HepG2 (cell line): ENCODE data around the gene SMPD3. TPM values are rescaled to one million over a fixed set of nuclear protein-coding genes. Genes with fewer than 3 reads are reported as not detected.

Source experiments
- ATAC-seq: fragments of 200-7000 bp; cut with Tn5 transposase; 3 replicates; pipeline ENCODE4 v1.9.1; 2020; ENCODE audit warnings: mild to moderate bottlenecking, moderate library complexity
- BruUV-seq: library from RNA; stranded (reverse); fragments of 400-500 nt; replicated peaks from 2 replicates; lab custom pipeline; 2021; lab: Mats Ljungman, UMichigan
- CTCF ChIA-PET: fragments of 300-600 bp; formaldehyde crosslinking; extraction: SDS; loops from one replicate; lab custom pipeline; 2021; ENCODE audit warnings: low total read pairs, inconsistent platforms, low intra/inter-chr PET ratio; lab: Yijun Ruan, JAX
- POLR2A ChIA-PET: fragments of 350-600 bp; sonication (Branson Sonifier 250); formaldehyde crosslinking; loops from one replicate; lab custom pipeline; 2020; ENCODE audit warnings: antibody characterized with exemption, inconsistent platforms; lab: Yijun Ruan, JAX
- DNase-seq: peaks from one replicate; pipeline ENCODE4 v3.0.0-alpha.2; 2015; ENCODE audit warnings: low spot score
- FAIRE-seq: peaks from 3 replicates; lab custom pipeline; 2011; peaks lifted over from hg19 to GRCh38; lab: Jason Lieb, UNC
- H2AFZ ChIP-seq: one replicate; pipeline ENCODE4 v1.6.1; 2011; ENCODE audit warnings: low read length, inconsistent platforms
- H3K27ac ChIP-seq: fragments of 300-600 bp; 3 replicates; pipeline ENCODE4 v1.8.0; 2011; ENCODE audit warnings: mixed run types, mild to moderate bottlenecking, mixed read lengths, low read length, inconsistent platforms; ENCODE audit not compliant: insufficient read depth; ENCODE audit errors: extremely low read length
- H3K27me3 ChIP-seq, 2 experiments: fragments of 200-600 bp in 1 of 2; 2 replicates in 1 of 2; 3 replicates in 1 of 2; pipeline versions ENCODE4 v1.6.0 to v1.8.0; 2011; ENCODE audit warnings: low read length in 2 of 2, mild to moderate bottlenecking in 2 of 2, moderate library complexity in 2 of 2, inconsistent platforms in 1 of 2; ENCODE audit not compliant: insufficient read depth in 2 of 2, control insufficient read depth in 1 of 2
- H3K36me3 ChIP-seq, 2 experiments: fragments of 200-600 bp in 1 of 2; replicated peaks in 1 of 2; 2 replicates in 1 of 2; 3 replicates in 1 of 2; pipeline versions ENCODE4 v1.5.1 to v1.8.0; 2011; ENCODE audit warnings: low read length in 2 of 2, inconsistent platforms in 1 of 2; ENCODE audit not compliant: insufficient read depth in 2 of 2, control insufficient read depth in 1 of 2
- H3K4me1 ChIP-seq: 2 replicates; pipeline ENCODE4 v1.5.1; 2012; ENCODE audit warnings: low read length, inconsistent platforms; ENCODE audit not compliant: insufficient read depth
- H3K4me2 ChIP-seq: 2 replicates; pipeline ENCODE4 v1.6.0; 2011; ENCODE audit warnings: low read depth, low read length, inconsistent platforms
- H3K4me3 ChIP-seq, 3 experiments: fragments of 200-600 bp in 1 of 3; sonication (generic), shearing (Covaris generic) in 1 of 3; replicated peaks in 1 of 3; 2 replicates each; pipeline ENCODE4 v1.5.1; 2011 to 2016; ENCODE audit warnings: low read length in 3 of 3, inconsistent platforms in 2 of 3, low read depth in 2 of 3, mild to moderate bottlenecking in 2 of 3, control low read depth in 1 of 3, mixed read lengths in 1 of 3; ENCODE audit not compliant: insufficient read depth in 1 of 3
- H3K79me2 ChIP-seq: one replicate; pipeline ENCODE4 v1.6.1; 2011; ENCODE audit warnings: low read length, inconsistent platforms; ENCODE audit not compliant: insufficient read depth
- H3K9ac ChIP-seq: 2 replicates; pipeline ENCODE4 v1.6.0; 2011; ENCODE audit warnings: mild to moderate bottlenecking, low read depth, low read length, inconsistent platforms; ENCODE audit not compliant: insufficient read depth
- H3K9me3 ChIP-seq: 2 replicates; pipeline ENCODE4 v1.5.1; 2012; ENCODE audit warnings: mild to moderate bottlenecking, low read length
- H4K20me1 ChIP-seq: 2 replicates; pipeline ENCODE4 v1.6.0; 2011; ENCODE audit warnings: inconsistent platforms, mild to moderate bottlenecking, low read length, moderate library complexity; ENCODE audit not compliant: insufficient read depth
- GATA4 ChIP-seq: sonication (generic); IDR thresholded peaks from 2 replicates; pipeline ENCODE4 v1.6.1; 2016; ENCODE audit warnings: antibody characterized with exemption, low read depth, borderline replicate concordance
- GLI4 ChIP-seq: sonication (generic); formaldehyde crosslinking; IDR thresholded peaks from 2 replicates; pipeline ENCODE4 v1.5.1; 2020; ENCODE audit warnings: missing genetic modification reagents, mild to moderate bottlenecking, moderate library complexity, borderline replicate concordance
- MED1 ChIP-seq: sonication (generic); formaldehyde crosslinking; IDR thresholded peaks from 2 replicates; pipeline ENCODE4 v1.4.0; 2020; ENCODE audit warnings: missing genetic modification reagents
- PTBP1 ChIP-seq: fragments of 200-400 bp; formaldehyde crosslinking; IDR thresholded peaks from 2 replicates; pipeline ENCODE4 v1.6.1; 2018; ENCODE audit warnings: low read length, low read depth; ENCODE audit not compliant: poor library complexity, severe bottlenecking
- ZNF253 ChIP-seq: sonication (generic); formaldehyde crosslinking; IDR thresholded peaks from 2 replicates; pipeline ENCODE4 v1.8.0; 2022; ENCODE audit warnings: mild to moderate bottlenecking, missing genetic modification reagents, borderline replicate concordance
- WGBS: methylation state at CpG from one replicate; pipeline ENCODE4 v1.1.6; 2017; ENCODE audit warnings: low lambda C conversion rate; 5-methylcytosine and 5-hydroxymethylcytosine counted together
- in situ Hi-C: cut with HindIII; loops from 2 replicates; pipeline ENCODE4 v1.10.0; 2017; ENCODE audit warnings: low pct_unique_long_range_greater_than_20kb; ENCODE audit not compliant: extremely low pct_ligation_motif_present
- intact Hi-C: fragments of 100-400 bp; cut with micrococcal nuclease; formaldehyde crosslinking; loops from one replicate; pipeline ENCODE4 v1.10.0; 2022; ENCODE audit not compliant: unreplicated experiment
- polyA plus RNA-seq, 8 experiments: library from polyadenylated mRNA; depleted of rRNA in 3 of 8; stranded (reverse) in 7 of 8; unstranded in 1 of 8; fragments of >200 nt; fragmentation: Illumina TruSeq in 4 of 8; extraction: Trizol in 4 of 8; gene quantifications; 2 replicates each; pipeline versions ENCODE4 v1.2.1 to v1.2.3, GENCODE V29; 2011 to 2016; ENCODE audit warnings: low read depth in 4 of 8, missing spikeins in 1 of 8, mixed read lengths in 1 of 8; ENCODE audit not compliant: insufficient read depth in 1 of 8
- total RNA-seq, 5 experiments: library from RNA; depleted of rRNA; stranded (reverse); fragments of >200 nt; fragmentation: Illumina TruSeq; extraction: Trizol; gene quantifications; 2 replicates each; pipeline ENCODE4 v1.2.3, GENCODE V29; 2016; ENCODE audit warnings: low read depth in 1 of 5
- TF ChIP-seq, protein P1 (sequence below): sonication (generic); formaldehyde crosslinking; IDR thresholded peaks from 2 replicates; pipeline ENCODE4 v1.4.0; 2020; ENCODE audit warnings: missing genetic modification reagents
- TF ChIP-seq, protein P2 (sequence below): sonication (generic); formaldehyde crosslinking; IDR thresholded peaks from 2 replicates; pipeline ENCODE4 v1.4.0; 2020; ENCODE audit warnings: mild to moderate bottlenecking, missing genetic modification reagents

SMPD3 gene
- total and polyA plus RNA-seq, 2 of the 13 experiments (the other 11 are each of a cell fraction or from before 2014, with no cell fraction given), result 0.07 to 0.32 TPM

DNA sequence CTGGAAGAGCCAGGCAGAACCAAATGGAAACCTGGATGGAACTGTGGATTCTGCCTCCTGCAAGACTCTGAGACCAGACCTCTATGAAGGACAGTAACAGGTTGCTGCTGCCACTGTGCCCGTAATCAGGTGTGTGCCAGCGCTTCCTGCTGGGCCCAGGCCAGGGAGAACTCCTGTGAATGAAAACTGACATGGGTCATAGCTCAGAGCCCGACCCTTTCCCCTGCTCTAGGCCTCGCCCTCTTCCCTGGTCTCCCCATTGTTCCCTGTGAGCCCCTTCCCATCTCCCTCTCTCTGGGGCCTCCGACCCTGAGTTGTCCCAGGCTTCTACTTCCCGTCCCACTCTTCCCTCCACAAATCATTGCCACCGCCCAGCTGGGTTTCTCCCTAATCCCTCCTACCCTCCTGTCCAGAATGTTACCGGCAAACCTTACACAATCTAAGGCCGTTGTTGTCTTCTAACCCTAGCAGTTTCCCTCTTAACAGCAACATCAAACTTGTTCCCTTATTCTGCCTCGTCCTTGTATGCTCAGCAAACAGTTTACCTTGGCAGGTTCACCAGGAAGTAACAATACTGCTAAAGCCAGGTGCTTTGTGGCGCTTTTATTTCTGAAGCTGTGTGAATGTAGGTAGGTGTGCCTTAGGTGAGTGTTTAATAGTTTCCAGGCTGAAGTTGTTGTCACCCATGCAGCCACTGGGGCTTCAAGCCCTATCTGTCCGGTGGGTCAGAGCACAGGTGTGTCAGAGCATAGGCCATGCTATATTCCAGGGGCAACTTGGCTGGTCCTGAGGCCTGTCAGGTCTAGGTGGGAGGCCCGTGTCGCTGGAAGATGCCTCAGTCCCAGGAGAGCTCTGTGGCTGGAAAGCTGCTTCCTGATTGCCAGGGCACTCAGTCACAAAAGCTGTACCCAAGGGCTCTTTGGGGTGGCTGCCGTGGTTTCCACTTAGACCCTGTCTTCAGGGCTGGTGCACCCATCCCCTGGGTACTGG, 32.0 kb downstream of the SMPD3 start:
- H3K27ac ChIP-seq, result no peak overlapping the region
- H3K4me3 ChIP-seq, result no peak overlapping the region
- in situ Hi-C loops, result no loop called here
- peaks cover 11 to 31% of the 10 kb centered on the region in 2 experiments; a peak in 4 of 5 replicates for H3K27me3 ChIP-seq
- TF ChIP-seq, protein P1, sequence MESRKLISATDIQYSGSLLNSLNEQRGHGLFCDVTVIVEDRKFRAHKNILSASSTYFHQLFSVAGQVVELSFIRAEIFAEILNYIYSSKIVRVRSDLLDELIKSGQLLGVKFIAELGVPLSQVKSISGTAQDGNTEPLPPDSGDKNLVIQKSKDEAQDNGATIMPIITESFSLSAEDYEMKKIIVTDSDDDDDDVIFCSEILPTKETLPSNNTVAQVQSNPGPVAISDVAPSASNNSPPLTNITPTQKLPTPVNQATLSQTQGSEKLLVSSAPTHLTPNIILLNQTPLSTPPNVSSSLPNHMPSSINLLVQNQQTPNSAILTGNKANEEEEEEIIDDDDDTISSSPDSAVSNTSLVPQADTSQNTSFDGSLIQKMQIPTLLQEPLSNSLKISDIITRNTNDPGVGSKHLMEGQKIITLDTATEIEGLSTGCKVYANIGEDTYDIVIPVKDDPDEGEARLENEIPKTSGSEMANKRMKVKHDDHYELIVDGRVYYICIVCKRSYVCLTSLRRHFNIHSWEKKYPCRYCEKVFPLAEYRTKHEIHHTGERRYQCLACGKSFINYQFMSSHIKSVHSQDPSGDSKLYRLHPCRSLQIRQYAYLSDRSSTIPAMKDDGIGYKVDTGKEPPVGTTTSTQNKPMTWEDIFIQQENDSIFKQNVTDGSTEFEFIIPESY (CRISPR knock-in tag), result 0 out of 2 replicates have a peak, but pooled peaks have one; percentile 4
- TF ChIP-seq MED1 (CRISPR knock-in tag), result no peak
- TF ChIP-seq, all 625 proteins: peak for 1
- ATAC-seq, result peak; percentile 37
- no peaks in the 10 kb centered on the region for H3K79me2 ChIP-seq
- no peaks in the 10 kb centered on the region for H3K36me3 ChIP-seq
- 15% methylated on average over 13 of the region's 15 CpGs for WGBS
- no peak for FAIRE-seq
- no peak overlapping the region for H2AFZ ChIP-seq
- ChIA-PET CTCF (no interaction called here), POLR2A (no interaction called here)
- no peak for DNase-seq
- H3K4me1 ChIP-seq, result no peaks in the 10 kb centered on the region; the same call in 1 of the 2 replicates
- H3K4me2 ChIP-seq, result no peak overlapping the region
- H4K20me1 ChIP-seq, result no peaks in the 10 kb centered on the region
- BruUV-seq, result no TSS peak
- H3K9me3 ChIP-seq, result no peaks in the 10 kb centered on the region
- intact Hi-C loops, result no loop called here
- no peak overlapping the region for H3K9ac ChIP-seq

DNA sequence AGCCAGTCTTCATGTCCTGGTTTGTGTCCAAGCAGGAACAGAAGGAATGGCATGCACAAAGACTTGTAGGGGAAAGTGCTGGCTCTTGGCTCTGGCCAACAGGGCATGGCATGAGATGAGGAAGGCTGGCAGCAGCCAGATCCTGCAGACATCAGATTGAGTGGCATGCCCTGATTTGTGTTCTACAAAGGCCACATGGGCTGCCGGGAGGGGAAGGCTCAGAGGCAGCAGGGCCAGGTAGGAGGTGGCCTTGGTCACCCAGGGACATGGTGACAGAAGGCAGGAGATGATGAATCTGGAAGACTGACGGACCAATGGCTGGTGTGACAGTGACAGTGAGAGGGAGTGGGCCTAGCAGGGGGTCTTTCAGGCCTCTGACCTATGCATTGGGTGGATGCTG, 33.7 kb downstream of the SMPD3 start:
- intact Hi-C loops, result no loop called here
- Histone ChIP-seq H3K4me2 (no peak overlapping the region), H3K4me3 (no peak overlapping the region), H3K9ac (no peak overlapping the region), H4K20me1 (no peaks in the 10 kb centered on the region), H3K27me3 (peaks cover 10 to 31% of the 10 kb centered on the region in 2 experiments; a peak in 4 of 5 replicates), H3K27ac (no peak overlapping the region), H3K79me2 (no peaks in the 10 kb centered on the region), H3K36me3 (no peaks in the 10 kb centered on the region), H3K4me1 (no peaks in the 10 kb centered on the region; the same call in 1 of the 2 replicates), H3K9me3 (no peaks in the 10 kb centered on the region), H2AFZ (no peak overlapping the region)
- CTCF ChIA-PET, result no interaction called here
- in situ Hi-C loops, result no loop called here
- ATAC-seq, result no peak
- POLR2A ChIA-PET, result no interaction called here
- WGBS, result 3% methylated on average over 2 of the region's 2 CpGs
- DNase-seq, result no peak
- no TSS peak for BruUV-seq
- no peak for FAIRE-seq
- TF ChIP-seq, protein P2, sequence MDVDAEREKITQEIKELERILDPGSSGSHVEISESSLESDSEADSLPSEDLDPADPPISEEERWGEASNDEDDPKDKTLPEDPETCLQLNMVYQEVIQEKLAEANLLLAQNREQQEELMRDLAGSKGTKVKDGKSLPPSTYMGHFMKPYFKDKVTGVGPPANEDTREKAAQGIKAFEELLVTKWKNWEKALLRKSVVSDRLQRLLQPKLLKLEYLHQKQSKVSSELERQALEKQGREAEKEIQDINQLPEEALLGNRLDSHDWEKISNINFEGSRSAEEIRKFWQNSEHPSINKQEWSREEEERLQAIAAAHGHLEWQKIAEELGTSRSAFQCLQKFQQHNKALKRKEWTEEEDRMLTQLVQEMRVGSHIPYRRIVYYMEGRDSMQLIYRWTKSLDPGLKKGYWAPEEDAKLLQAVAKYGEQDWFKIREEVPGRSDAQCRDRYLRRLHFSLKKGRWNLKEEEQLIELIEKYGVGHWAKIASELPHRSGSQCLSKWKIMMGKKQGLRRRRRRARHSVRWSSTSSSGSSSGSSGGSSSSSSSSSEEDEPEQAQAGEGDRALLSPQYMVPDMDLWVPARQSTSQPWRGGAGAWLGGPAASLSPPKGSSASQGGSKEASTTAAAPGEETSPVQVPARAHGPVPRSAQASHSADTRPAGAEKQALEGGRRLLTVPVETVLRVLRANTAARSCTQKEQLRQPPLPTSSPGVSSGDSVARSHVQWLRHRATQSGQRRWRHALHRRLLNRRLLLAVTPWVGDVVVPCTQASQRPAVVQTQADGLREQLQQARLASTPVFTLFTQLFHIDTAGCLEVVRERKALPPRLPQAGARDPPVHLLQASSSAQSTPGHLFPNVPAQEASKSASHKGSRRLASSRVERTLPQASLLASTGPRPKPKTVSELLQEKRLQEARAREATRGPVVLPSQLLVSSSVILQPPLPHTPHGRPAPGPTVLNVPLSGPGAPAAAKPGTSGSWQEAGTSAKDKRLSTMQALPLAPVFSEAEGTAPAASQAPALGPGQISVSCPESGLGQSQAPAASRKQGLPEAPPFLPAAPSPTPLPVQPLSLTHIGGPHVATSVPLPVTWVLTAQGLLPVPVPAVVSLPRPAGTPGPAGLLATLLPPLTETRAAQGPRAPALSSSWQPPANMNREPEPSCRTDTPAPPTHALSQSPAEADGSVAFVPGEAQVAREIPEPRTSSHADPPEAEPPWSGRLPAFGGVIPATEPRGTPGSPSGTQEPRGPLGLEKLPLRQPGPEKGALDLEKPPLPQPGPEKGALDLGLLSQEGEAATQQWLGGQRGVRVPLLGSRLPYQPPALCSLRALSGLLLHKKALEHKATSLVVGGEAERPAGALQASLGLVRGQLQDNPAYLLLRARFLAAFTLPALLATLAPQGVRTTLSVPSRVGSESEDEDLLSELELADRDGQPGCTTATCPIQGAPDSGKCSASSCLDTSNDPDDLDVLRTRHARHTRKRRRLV (CRISPR knock-in tag), result no peak
- TF ChIP-seq ZNF253 (CRISPR knock-in tag) (no peak), PTBP1 (no peak), GATA4 (no peak), GLI4 (CRISPR knock-in tag) (no peak)
